Caco-2 (cell line): ENCODE results near the gene POLR1E. TPM values are rescaled to one million over a fixed set of nuclear protein-coding genes. Genes with fewer than 3 reads are reported as not detected.

Experiments used
- BruUV-seq: library from RNA; stranded (reverse); fragments of 400-500 nt; replicated peaks from 2 replicates; lab custom pipeline; 2021; lab: Mats Ljungman, UMichigan
- CTCF ChIA-PET: fragments of 300-600 bp; sonication (Branson Sonifier 250); formaldehyde crosslinking; loops from one replicate; lab custom pipeline; 2022; ENCODE audit warnings: antibody characterized with exemption; lab: Charles Lee
- POLR2A ChIA-PET: fragments of 300-600 bp; sonication (Branson Sonifier 250); formaldehyde crosslinking; loops from one replicate; lab custom pipeline; 2022; ENCODE audit warnings: antibody characterized with exemption; lab: Charles Lee
- DNase-seq, 2 experiments: peaks; one replicate each; pipeline versions ENCODE4 v3.0.0 to v3.0.0-alpha.2; 2020 to 2022
- H3K27me3 ChIP-seq: replicated peaks from 2 replicates; pipeline ENCODE4 v1.6.0; 2011; ENCODE audit warnings: low read length; ENCODE audit not compliant: control insufficient read depth, insufficient read depth
- H3K36me3 ChIP-seq: 2 replicates; pipeline ENCODE4 v1.5.1; 2011; ENCODE audit warnings: low read length; ENCODE audit not compliant: control insufficient read depth, insufficient read depth
- H3K4me1 ChIP-seq: fragments of 250-450 bp; sonication (Bioruptor Pico); 2 replicates; pipeline ENCODE4 v1.5.1; 2020; ENCODE audit warnings: mild to moderate bottlenecking
- H3K4me3 ChIP-seq: 2 replicates; pipeline ENCODE4 v1.5.1; 2011; ENCODE audit warnings: low read depth, mild to moderate bottlenecking, control low read depth, low read length
- H3K9me3 ChIP-seq: fragments of 250-450 bp; sonication (Bioruptor Pico); 2 replicates; pipeline ENCODE4 v1.5.1; 2020; ENCODE audit warnings: mild to moderate bottlenecking, moderate library complexity
- H3K27ac Mint-ChIP-seq: one replicate; pipeline ENCODE4 v1.8.0; 2022; ENCODE audit warnings: mixed read lengths; ENCODE audit not compliant: unreplicated experiment
- H3K27me3 Mint-ChIP-seq: one replicate; pipeline ENCODE4 v1.8.0; 2022; ENCODE audit warnings: mixed read lengths; ENCODE audit not compliant: insufficient read depth, unreplicated experiment
- H3K36me3 Mint-ChIP-seq: one replicate; pipeline ENCODE4 v1.8.0; 2022; ENCODE audit warnings: mild to moderate bottlenecking, mixed read lengths; ENCODE audit not compliant: insufficient read depth, unreplicated experiment
- H3K4me1 Mint-ChIP-seq: one replicate; pipeline ENCODE4 v1.8.0; 2022; ENCODE audit warnings: low read depth, mixed read lengths; ENCODE audit not compliant: unreplicated experiment
- H3K4me3 Mint-ChIP-seq: one replicate; pipeline ENCODE4 v1.8.0; 2022; ENCODE audit warnings: mild to moderate bottlenecking, moderate library complexity, mixed read lengths; ENCODE audit not compliant: unreplicated experiment
- H3K9me3 Mint-ChIP-seq: one replicate; pipeline ENCODE4 v1.8.0; 2022; ENCODE audit warnings: mixed read lengths; ENCODE audit not compliant: unreplicated experiment
- intact Hi-C: fragments of 100-400 bp; cut with micrococcal nuclease; formaldehyde crosslinking; loops from one replicate; pipeline ENCODE4 v1.10.0; 2022; ENCODE audit not compliant: unreplicated experiment
- total RNA-seq: library from RNA; stranded (reverse); gene quantifications from 2 replicates; pipeline ENCODE4 v1.2.3, GENCODE V29; 2022
- TF ChIP-seq, protein P1 (sequence below), 2 experiments: fragments of 200-600 bp in 1 of 2; IDR thresholded peaks; 1 replicate in 1 of 2; 2 replicates in 1 of 2; pipeline versions ENCODE4 v1.5.1 to v1.8.0; 2011 to 2022; ENCODE audit warnings: antibody characterized with exemption in 1 of 2, control low read depth in 1 of 2, inconsistent platforms in 1 of 2, low read depth in 1 of 2, low read length in 1 of 2, mild to moderate bottlenecking in 1 of 2, moderate library complexity in 1 of 2; ENCODE audit not compliant: insufficient read depth in 1 of 2, severe bottlenecking in 1 of 2, unreplicated experiment in 1 of 2

The POLR1E gene
- total RNA-seq, 1 experiment from 2014 or later = 33.4 TPM

GRCh38 chr9:37441776-37442370 lies 43.9 kb upstream of the POLR1E start:
- intact Hi-C loops = no loop called here
- ChIA-PET POLR2A (no interaction called here), CTCF (no interaction called here)
- no peak overlapping the region for H3K4me3 Mint-ChIP-seq
- peaks cover 61% of the 10 kb centered on the region for H3K36me3 Mint-ChIP-seq
- Histone ChIP-seq H3K4me3 (no peak overlapping the region), H3K4me1 (peaks cover 13% of the 10 kb centered on the region), H3K27me3 (no peaks in the 10 kb centered on the region), H3K9me3 (no peaks in the 10 kb centered on the region), H3K36me3 (peaks cover 6% of the 10 kb centered on the region)
- H3K27me3 Mint-ChIP-seq = no peaks in the 10 kb centered on the region
- DNase-seq = no peak
- no peaks in the 10 kb centered on the region for H3K9me3 Mint-ChIP-seq
- peaks cover 10% of the 10 kb centered on the region for H3K4me1 Mint-ChIP-seq
- peak overlapping the region; percentile 43 for H3K27ac Mint-ChIP-seq
- TF ChIP-seq, protein P1, sequence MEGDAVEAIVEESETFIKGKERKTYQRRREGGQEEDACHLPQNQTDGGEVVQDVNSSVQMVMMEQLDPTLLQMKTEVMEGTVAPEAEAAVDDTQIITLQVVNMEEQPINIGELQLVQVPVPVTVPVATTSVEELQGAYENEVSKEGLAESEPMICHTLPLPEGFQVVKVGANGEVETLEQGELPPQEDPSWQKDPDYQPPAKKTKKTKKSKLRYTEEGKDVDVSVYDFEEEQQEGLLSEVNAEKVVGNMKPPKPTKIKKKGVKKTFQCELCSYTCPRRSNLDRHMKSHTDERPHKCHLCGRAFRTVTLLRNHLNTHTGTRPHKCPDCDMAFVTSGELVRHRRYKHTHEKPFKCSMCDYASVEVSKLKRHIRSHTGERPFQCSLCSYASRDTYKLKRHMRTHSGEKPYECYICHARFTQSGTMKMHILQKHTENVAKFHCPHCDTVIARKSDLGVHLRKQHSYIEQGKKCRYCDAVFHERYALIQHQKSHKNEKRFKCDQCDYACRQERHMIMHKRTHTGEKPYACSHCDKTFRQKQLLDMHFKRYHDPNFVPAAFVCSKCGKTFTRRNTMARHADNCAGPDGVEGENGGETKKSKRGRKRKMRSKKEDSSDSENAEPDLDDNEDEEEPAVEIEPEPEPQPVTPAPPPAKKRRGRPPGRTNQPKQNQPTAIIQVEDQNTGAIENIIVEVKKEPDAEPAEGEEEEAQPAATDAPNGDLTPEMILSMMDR (IDR thresholded peaks at IDR 0.05; ENCODE audit: insufficient read depth in 1 of 2, low read depth in 1 of 2, low read length in 1 of 2, severe bottlenecking in 1 of 2, unreplicated experiment in 1 of 2) = no peak
- BruUV-seq = no TSS peak

- TF ChIP-seq, protein P1 (IDR thresholded peaks at IDR 0.05; ENCODE audit: insufficient read depth in 1 of 2, low read depth in 1 of 2, low read length in 1 of 2, severe bottlenecking in 1 of 2, unreplicated experiment in 1 of 2) = no peak
- Mint-ChIP-seq H3K4me1 (peaks cover 10% of the 10 kb centered on the region), H3K27me3 (no peaks in the 10 kb centered on the region), H3K9me3 (no peaks in the 10 kb centered on the region), H3K36me3 (peaks cover 57% of the 10 kb centered on the region), H3K27ac (no peak overlapping the region), H3K4me3 (no peak overlapping the region)
- POLR2A ChIA-PET = no interaction called here
- BruUV-seq = no TSS peak
- Histone ChIP-seq H3K4me3 (no peak overlapping the region), H3K4me1 (peaks cover 13% of the 10 kb centered on the region), H3K9me3 (no peaks in the 10 kb centered on the region), H3K27me3 (no peaks in the 10 kb centered on the region), H3K36me3 (peaks cover 6% of the 10 kb centered on the region)
- CTCF ChIA-PET = no interaction called here
- intact Hi-C loops = no loop called here
- no peak for DNase-seq
Observed at GRCh38 chr9:37442556-37442955, 43.2 kb upstream of the POLR1E start.

GRCh38 chr9:37443566-37443965 lies 42.2 kb upstream of the POLR1E start:
- H3K27me3 ChIP-seq = no peaks in the 10 kb centered on the region
- Mint-ChIP-seq H3K27ac (no peak overlapping the region), H3K27me3 (no peaks in the 10 kb centered on the region), H3K4me1 (peaks cover 10% of the 10 kb centered on the region), H3K9me3 (no peaks in the 10 kb centered on the region), H3K36me3 (peaks cover 47% of the 10 kb centered on the region), H3K4me3 (no peak overlapping the region)
- intact Hi-C loops = no loop called here
- H3K9me3 ChIP-seq = no peaks in the 10 kb centered on the region
- DNase-seq = no peak
- peaks cover 13% of the 10 kb centered on the region for H3K4me1 ChIP-seq
- BruUV-seq = no TSS peak
- peaks cover 4% of the 10 kb centered on the region for H3K36me3 ChIP-seq
- POLR2A ChIA-PET = no interaction called here
- CTCF ChIA-PET = no interaction called here
- no peak overlapping the region for H3K4me3 ChIP-seq
- TF ChIP-seq, protein P1 (IDR thresholded peaks at IDR 0.05; ENCODE audit: insufficient read depth in 1 of 2, low read depth in 1 of 2, low read length in 1 of 2, severe bottlenecking in 1 of 2, unreplicated experiment in 1 of 2) = no peak
